HG03039 (cell line): ENCODE measurements around the gene DYNLT4.
"Not testable (repeated sequence)": the region's sequence is repeated elsewhere in the genome, so short reads cannot be mapped to it uniquely, and the experiment has no call there.

Experiments used
- ATAC-seq: cut with Tn5 transposase; IDR thresholded peaks from one replicate; pipeline ENCODE4 v1.9.1; 2021; ENCODE audit warnings: mild to moderate bottlenecking, moderate library complexity; ENCODE audit not compliant: unreplicated experiment

Gene DYNLT4, protein sequence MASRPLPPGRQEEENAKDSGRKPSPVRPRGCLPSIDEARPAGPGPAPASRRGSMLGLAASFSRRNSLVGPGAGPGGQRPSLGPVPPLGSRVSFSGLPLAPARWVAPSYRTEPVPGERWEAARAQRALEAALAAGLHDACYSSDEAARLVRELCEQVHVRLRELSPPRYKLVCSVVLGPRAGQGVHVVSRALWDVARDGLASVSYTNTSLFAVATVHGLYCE

DNA sequence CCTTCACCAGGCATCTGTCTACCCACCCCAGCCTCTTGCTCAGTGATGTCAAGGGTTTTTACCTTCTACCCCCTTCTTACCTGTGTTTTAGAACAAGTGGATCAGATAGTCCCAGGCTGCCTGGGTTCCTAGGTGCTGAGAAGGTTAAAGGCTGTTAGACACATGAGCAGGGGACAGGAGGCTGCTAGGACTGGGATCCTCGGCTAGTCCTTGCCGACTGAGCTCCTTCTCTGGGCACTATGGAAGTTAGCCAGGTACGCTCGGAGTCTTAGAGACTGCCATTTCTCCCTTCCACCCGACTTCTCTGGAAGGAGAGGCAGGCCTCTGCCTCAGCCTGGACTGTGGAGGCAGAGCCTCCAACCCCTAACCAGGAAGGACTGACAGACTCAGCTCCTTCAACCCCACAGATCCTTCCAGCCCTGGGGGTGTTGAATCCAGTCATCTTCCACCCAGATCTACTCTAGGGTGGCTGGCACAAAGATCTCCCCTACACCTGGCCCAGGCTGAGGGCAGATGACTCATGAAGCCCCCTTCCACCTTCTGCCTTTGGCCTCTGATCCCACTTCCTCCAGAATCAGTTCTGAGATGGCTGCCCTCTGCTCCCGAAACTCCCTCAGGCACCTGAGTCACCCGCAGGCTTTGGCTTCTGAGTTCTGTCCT, at the start of gene DYNLT4:
DYNLT4 (minus strand) TSS at position 648 of the 660 bp plus-strand sequence. CDS start 683 bp downstream, outside the sequence.
- ATAC-seq: no peak

DNA sequence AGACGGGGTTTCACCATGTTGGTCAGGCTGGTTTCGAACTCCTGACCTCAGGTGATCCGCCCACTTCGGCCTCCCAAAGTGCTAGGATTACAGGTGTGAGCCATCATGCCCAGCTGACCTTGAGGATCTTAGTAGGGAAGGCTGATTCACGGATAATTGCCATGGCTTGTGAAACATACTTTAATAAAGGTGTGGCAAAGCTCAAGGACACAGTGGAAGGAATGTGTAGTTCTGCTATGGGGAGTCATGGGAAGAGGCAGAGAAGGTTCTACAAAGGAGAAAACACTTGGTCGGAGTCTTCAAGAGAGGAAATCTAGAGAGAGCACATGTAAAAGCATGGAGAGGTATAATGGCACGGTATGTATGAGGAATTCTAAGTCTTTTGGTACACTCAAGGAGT, 48.6 kb upstream of the DYNLT4 start:
- no peak for ATAC-seq

DNA sequence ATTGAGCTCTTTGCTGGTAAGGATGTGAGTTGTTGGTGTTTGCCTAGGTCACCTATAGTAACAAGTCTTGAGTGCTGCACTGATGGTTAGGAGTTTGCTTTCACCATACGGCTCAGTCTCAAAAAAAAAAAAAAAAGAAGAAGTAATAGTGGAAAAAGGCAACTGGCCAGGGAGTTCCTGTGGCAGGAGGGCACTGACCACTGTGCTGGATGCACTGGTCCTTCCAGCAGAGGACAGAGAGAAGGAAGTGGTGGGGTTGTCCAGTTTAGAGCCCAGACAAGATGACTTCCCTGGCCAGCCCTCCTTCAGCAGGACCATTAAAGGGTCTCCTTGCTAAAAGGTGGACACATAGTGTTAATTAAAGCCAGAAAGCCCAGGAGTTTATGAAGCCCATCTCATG, 47.8 kb upstream of the DYNLT4 start:
- ATAC-seq: no peak

DNA sequence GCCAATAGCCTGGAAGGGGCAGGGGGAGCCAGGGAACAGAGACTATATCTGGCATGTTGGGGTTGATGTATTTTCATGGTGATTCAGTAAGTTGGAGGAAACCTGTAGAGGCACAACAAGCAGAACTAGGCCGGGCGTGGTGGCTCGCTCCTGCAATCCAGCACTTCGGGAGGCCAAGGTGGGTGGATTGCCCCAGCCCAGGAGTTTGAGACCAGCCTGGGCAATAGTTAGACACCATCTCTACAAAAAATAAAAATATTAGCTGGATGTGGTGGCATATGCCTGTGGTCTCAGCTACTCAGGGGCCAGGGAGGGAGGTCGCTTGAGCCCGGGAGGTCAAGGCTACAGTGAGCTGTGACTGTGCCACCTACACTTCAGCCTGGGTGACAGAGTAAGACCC, 46.0 kb upstream of the DYNLT4 start:
- no peak for ATAC-seq

DNA sequence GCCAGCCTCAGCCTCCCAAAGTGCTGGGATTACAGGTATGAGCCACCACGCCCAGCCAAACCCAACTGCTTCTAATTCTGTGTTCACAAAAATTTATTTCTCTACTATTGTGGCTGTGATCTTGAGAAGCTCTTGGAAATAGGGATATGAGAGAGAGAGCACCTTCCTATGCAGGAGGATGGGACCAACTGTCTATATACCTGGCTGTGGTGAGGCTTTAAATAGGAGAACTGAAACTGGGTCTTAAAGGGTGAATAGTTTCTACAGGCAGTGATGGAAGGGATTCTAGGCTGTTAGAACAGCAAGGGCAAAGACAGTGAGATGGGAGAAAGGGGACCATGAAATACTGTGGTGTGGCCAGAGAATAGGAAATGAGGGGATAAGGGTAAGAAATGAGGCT, 44.2 kb upstream of the DYNLT4 start:
- ATAC-seq: no peak

DNA sequence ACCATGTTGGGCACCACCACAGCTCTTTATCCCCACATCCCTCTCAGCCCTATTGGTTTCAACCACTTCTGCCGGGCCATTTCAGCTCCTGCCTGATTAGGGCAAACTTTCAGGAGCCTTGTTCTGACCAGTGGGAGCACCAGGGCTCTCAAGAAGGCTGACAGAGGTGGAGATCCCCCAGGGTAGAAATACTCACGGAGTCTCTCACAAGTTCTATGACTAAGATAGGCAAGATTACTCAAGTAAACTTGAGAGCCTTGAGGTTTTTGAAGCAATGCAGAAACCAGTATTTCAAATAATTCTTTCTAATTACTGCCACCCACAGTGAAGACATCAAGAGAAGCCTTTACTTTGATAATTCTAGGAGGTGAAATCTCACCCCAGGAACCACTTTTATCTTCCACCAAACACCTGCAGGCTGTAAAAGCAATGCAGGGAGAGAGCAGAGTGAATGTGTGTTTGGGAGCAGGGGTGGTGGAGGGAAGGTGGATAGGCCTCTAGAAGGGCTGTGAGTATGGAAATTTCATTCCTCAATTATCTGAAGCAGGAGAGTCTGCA, 42.5 kb upstream of the DYNLT4 start:
- no peak for ATAC-seq

DNA sequence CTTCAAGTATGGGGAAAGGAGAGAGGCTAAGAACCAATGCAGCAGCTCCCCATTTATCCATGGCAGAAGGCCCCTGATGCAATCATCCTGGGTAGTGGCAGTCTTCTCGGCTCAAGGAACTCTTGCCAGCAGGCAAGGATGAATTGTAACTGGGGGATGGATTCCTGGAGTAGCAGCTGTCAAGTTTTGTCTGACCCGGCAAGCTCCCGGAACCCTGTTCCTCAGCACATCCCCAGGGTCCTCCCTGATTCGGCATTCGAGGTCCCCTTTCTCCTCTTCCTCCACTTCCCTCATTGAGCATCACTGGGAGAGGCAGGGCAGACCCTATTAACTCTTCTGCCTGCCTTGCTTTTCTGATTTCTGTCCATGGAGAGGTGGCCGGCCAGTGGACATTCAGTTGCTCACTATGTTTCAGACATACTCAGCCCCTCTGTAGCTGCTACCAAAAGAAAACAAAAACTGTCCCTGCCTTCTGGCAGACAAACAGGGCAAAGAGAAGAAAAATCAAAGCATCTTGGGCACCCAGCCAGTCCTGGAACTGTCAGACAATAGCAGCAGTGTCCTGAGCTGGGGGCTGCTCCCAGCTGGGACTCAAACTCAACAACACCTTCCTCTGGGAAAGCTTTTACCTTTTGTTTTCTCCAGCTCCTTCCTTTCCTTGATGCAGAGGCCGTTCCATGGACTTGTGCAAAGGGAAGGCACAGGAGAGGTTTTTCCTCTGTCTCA, 41.5 kb upstream of the DYNLT4 start:
- no peak for ATAC-seq

DNA sequence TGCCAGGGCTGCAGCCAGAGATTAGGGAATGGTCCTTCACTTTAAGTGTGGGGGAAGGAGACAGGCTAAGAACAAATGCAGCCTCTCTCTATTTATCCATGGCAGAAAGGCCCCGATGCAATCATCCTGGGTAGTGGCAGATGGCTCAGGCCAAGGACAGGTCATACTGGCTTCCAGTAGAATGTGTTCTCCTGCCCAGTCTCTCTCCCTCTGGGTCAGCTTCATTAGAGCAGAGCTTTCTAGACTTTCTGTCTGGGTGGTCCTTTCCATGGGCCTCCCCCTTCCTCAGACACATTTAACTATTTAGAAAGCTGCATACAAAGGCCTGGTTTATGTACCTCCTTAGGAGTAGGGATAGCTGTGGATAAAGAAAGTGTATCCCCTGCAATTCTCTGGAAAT, 40.7 kb upstream of the DYNLT4 start:
- no peak for ATAC-seq

DNA sequence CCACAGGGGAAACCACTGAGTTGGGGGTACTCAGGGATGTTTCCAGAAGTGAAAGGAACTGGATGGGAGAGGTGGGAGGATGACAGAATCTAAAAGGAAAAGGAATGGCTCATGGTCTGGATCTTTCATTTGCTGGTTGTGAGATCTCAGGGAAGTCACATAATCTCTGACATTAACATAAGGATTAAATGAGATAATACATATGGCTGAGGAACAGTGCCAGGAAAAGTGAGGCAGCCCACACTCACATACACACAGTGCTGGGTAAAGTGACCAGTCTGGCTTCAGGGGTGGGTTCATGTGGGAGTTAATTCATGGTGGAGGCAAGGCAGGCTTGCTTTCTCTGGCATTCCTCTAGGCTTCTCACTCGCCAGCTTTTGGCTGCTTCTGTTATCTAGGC, 39.8 kb upstream of the DYNLT4 start:
- no peak for ATAC-seq

DNA sequence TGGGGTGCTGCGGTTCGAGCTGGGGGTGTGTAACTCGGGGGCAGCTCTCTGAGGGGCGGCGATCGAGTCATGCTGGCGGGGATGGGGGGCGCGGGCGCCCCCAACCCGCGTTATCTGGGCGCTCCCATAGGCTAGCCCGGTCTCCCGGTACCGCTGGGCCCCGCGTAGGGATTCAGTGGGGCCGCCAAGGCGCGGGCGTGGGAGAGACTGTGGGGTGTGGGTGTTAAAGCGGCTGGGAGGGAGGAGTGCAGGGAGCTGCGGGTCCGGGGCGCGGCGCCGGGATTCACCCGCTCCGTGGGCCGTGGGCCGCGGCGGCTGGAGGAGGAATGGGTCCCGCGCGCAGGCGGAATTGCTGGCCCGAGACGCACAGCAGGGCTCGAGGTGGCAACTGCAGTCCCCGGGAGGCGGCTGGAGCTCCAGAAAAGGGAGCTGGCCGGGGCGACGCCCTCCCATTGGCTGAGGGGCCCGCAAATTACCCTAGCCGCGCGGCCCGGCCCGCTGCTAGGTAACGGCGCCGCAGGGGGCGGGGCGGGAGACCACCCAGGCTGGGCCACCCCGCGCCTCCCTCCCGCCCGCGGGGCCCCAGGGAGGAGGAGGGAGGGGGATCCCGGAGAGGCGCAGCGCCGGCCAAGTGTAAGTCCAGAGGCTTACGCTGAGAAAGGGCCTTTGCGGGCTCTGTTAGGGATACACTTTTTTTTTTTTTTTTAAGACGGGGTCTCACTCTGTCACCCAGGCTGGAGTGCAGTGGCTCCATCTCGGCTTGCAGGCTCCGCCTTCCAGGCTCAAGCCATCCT, 35.9 kb upstream of the DYNLT4 start, which contains the start of gene PTCH2:
PTCH2 (minus strand) TSS at position 392 of the 794 bp plus-strand sequence; CDS start at position 71, 321 bp downstream.
- no peak for ATAC-seq

DNA sequence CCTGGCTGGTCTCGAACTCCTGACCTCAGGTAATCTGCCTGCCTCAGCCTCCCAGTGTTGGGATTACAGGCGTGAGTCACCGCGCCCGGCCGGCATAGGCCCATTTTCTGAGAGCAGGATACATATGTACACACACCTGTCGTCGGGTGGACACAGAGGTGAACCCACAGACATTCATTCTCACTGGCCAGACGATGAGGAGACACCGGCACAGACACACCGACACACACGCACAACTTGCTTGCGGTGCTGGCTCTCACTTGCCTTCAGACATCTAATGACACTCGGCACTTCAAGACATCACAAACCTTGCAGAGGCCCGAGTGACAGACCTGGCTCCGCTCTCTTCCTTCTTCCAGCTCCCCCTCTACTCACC, 35.3 kb upstream of the DYNLT4 start:
- no peak for ATAC-seq

DNA sequence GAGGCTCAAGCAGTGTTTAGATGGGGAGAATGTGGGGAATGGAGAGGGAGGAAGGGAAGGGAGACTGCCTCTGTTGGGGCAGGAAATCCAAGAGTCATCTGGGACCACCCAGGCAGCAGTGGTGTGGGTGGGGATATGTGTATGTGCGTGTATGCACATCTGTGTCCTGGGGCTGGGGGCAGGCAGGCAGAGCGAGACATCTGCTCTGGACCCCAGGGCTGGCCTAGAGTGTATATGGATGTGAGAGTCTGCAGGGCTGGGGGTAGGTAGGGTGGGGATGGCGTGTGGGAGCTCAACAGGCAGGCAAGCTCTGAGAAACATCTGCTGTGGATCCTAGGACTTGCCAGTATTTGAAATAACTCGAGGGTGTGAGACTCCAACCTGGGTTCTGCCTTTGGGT, 32.4 kb upstream of the DYNLT4 start:
- no peak for ATAC-seq

DNA sequence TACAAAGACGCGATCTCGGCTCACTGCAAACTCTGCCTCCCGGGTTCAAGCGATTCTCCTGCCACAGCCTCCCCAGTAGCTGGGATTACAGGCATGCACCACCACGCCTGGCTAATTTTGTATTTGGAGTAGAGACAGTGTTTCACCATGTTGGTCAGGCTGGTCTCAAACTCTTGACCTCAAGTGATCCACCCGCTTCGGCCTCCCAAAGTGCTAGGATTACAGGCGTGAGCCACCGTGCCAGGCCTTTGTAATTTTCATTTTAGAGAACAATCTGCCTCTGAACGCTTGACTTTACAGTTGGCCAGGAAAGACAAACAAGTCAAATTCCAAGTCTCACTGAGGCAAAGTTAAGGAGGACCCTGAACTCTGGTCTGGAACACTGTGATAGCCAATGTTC, 31.1 kb upstream of the DYNLT4 start:
- ATAC-seq: not testable (repeated sequence)

DNA sequence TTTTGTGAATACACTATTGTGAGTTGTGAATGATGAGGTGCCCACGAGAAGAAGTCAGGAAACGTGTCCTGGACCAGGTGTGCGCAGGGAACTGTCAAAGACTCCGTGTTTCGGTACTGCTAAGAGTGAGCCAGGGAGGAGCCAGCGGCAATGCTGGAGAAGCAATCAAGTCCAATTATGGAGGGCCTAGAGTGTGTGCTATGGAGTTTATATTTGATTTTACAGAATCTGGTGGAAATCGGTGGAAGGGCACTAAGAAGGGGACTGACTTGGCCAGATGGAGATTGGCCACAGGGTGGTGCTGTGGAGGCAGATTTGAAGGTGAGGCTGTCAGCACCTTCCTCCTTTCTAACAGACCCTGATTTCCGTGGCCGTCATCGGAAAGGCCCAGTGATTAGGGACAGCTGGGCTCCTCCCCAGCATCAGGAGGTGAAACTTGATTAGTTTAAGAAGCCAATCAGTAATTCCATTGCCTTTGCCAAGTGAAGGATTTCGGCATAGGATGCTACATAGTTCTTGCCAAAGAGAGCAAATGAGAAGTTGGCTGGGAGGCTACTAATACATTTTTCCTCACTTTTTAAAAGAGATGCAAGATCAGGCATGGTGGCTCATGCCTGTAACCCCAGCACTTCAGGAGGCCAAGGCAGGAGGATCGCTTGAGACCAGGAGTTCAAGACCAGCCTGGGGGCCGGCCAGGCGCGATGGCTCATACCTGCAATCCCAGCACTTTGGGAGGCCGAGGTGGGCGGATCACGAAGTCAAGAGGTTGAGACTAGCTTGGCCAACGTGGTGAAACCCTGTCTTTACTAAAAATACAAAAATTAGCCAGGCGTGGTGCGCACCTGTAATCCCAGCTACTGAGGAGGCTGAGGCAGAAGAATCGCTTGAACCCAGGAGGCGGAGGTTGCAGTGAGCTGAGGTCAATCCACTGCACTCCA, 28.9 kb upstream of the DYNLT4 start:
- ATAC-seq: no peak

DNA sequence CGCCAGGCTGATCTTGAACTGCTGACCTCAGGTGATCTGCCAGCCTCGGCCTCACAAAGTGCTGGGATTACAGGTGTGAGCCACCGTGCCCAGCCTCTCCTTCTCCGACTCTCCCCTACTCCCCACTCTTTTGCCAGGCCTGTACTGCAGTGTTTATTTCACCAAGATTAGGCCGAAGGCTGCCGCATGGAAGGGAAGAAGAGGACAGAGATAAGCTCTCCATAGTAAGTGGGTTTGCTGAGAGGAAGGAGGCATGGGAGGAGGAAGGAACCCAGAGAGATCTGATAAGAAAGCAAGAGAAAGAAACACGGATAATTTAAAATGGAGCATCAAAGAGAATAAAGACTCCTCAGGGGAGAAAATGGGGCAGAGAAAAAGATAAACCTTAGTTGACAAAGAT, 27.2 kb upstream of the DYNLT4 start:
- no peak for ATAC-seq

DNA sequence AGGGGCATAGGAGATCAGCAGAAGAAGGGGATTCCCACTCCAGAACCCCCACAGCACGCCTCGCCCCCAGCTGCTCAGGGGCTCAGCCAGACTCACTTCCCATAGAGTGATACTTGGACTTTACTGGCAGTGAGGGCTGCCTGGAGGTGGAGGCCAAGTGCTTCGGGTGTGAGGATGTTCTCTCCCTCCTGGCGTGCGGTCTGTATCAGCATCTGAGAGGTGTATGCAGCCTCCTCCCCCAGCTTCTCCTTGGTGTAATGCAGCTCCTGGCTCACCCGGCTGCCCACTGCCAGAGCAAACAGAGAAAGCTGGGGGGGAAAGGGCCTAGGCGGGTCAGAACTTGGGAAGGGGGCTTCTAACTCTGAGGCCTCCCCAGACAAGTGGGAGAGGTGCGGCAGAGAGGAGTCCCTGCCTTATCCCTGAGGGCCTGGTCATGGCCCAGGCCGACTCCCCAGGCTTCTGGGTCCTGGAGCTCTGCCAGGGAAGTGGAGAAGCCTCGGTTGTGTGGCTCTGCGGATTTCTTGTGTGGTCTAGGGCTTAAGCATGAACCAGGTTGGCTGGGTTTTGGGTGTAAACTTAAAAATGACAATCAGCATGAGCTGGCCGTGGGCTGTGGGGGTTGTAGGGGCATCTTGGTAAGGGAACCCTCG, 25.0 kb upstream of the DYNLT4 start:
- ATAC-seq: no peak

DNA sequence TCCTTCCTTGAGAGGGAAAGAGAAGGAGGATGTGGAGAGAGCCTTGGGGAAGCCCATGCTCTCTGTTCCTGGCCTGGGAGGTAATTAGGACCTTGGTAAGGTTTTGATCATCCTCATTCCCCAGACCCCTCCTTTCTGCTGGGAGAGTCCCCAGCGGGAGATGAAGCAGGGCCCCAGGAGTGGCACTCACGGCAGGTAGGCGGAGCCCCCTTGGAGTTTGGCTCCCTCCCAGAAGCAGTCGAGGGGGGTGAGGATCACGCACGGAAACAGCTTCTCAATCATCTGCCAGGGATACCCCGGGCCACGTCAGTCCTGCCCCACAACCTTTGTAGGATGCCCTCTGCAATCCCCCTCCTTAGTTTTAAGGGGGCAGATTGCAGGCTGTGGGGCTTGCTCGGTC, 24.4 kb upstream of the DYNLT4 start:
- ATAC-seq: no peak

DNA sequence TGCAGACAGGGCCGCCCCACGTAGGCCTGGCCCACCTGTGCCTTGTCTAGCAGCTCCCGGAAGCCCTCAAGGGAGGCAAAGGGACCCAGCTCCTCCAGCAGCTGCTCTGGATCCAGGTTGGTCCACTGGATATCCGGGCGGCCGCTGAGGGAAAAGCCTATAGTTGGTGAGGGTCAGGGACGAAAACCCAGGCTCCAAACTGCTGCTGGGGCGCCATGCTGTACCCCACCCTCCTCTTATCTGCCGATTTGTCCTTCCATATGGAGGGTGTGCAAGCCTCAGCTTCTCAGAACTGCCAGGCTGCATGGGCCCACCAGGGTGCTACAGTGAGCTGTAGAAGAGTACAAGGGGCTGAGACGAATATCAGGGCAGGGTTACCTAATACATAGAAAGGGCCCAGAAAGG, 23.8 kb upstream of the DYNLT4 start:
- no peak for ATAC-seq
